HG02623 (cell line): ENCODE measurements around the gene MBOAT1.

Source experiments
- ATAC-seq: cut with Tn5 transposase; IDR thresholded peaks from one replicate; pipeline ENCODE4 v1.9.1; 2021; ENCODE audit warnings: moderate library complexity; ENCODE audit not compliant: unreplicated experiment

The MBOAT1 gene

DNA sequence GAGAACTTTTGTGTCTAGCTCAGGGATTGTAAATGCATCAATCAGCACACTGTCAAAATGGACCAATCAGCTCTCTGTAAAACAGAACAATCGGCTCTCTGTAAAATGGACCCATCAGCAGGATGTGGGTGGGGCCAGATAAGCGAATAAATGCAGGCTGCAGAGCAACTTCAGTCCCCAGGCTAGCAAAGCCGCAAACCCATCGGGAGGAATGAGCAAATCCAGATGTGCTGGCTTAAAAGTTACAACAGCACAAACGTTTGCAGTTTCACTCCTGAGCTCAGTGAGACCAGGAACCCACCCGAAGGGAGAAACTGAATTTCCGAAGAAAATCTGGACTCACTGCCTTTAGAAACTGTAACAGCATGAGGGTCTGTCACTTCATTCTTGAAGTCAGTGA is 21.9 kb upstream of the MBOAT1 start:
- ATAC-seq = no peak

- no peak for ATAC-seq
Observed at GRCh38 chr6:20233007-20233730, 20.9 kb upstream of the MBOAT1 start.

DNA sequence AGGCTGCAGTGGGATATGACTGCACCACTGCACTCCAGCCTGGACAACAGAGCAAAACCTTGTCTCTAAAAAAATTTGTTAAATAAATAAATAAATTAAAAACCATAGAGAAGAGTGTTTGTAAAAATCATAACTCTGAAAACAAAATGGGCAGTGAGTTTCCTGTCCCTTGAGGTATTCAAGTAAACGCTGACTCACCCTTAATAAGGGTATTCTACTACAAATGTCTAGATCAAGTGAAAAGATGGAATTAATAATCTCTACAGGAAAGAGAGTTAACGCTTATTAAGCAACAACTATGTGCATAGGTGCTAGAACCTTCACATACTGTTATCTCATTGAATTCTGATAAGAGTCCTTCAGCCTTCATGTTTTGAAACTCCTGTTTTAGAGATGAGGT is 19.9 kb upstream of the MBOAT1 start:
- no peak for ATAC-seq

- ATAC-seq = no peak
Observed at GRCh38 chr6:20230401-20231119, 18.3 kb upstream of the MBOAT1 start.

GRCh38 chr6:20229881-20230280 is 17.6 kb upstream of the MBOAT1 start:
- ATAC-seq = no peak

DNA sequence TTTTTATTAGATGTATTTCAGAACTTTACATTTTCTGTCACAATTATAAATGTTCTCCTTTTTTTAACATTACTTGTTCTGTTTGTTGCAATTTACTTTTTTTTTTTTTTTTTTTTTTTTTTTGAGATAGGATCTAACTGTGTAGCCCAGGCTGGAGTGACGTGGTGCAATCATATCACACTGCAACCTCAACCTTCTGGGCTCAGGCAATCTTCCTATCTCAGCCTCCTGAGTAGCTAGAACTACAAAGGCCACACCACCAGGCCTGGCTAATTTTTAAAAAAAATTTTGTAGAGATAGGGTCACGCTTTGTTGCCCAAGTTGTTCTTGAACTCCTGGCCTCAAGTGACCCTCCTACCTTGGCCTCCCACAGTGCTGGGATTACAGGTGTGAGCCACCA is 15.1 kb upstream of the MBOAT1 start:
- no peak for ATAC-seq

- ATAC-seq = no peak
Observed at GRCh38 chr6:20223141-20223540, 10.9 kb upstream of the MBOAT1 start.

DNA sequence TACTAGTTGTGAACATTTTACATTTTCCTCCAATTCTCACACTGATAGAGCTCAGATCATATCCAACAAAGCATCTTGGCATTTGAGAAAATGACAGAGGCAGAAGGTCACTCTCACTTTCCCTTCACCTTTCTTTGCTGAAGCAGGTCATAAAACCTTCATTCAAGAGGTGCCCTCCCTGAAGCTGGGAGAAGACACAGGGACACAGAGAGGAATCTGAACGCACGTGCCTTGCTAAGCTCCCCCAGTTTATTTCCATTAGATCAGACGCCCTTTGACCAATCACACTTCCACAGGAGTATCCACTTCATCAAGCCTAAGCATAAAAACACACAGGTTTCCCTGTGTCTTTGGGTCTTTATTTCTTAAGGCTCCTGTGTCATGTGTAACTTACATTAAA is 9.2 kb upstream of the MBOAT1 start:
- no peak for ATAC-seq

GRCh38 chr6:20220359-20220758 is 8.1 kb upstream of the MBOAT1 start:
- ATAC-seq = no peak

- no peak for ATAC-seq
Observed at GRCh38 chr6:20217891-20218290, 5.6 kb upstream of the MBOAT1 start.

DNA sequence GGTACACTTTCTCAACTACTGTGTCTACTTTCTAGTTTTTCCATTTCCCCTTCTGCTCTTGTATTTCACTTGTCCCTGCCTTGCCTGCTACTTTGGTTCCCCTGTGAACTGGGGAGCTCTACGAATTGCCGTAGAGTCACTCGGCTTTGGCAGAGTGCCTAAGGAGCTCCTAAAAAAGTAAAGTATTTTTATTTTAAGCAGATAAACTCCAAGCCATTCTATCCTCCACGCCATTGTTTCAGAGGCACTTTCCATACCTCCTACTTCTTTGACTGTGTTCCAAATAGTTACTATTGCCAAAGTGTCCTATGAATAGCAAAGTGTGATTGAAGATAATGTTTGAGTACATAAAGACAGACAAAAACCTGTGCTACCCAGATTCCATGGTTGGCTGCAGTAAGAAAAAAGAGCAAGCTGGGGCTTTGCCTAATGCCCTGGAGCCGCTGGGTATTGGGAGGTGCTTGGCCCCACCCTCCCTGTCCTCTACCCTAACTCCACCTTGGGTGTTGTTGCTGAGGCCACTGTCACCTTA is 5.1 kb upstream of the MBOAT1 start:
- ATAC-seq = no peak

DNA sequence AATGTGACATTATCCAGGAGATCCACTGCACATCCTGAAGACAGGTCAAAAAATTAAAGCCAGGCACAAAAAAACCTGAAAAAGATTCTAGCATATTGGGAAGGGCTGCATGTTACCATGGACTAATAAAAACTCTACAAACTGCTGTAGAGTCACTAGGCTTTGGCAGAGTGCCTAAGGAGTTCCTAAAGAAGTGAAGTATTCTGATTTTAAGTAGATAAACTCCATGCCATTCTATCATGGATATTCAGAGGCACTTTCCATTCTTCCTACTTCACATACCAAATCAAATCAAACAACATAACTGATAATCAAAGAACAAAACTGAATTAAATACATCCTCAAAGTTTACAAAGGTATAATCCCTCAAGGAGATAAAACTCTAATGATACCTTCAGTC is 3.0 kb upstream of the MBOAT1 start:
- no peak for ATAC-seq

GRCh38 chr6:20213271-20213798 is 1.1 kb upstream of the MBOAT1 start:
- ATAC-seq = no peak

GRCh38 chr6:20211941-20212391 is 303 bp downstream of the MBOAT1 start:
- ATAC-seq = no peak

DNA sequence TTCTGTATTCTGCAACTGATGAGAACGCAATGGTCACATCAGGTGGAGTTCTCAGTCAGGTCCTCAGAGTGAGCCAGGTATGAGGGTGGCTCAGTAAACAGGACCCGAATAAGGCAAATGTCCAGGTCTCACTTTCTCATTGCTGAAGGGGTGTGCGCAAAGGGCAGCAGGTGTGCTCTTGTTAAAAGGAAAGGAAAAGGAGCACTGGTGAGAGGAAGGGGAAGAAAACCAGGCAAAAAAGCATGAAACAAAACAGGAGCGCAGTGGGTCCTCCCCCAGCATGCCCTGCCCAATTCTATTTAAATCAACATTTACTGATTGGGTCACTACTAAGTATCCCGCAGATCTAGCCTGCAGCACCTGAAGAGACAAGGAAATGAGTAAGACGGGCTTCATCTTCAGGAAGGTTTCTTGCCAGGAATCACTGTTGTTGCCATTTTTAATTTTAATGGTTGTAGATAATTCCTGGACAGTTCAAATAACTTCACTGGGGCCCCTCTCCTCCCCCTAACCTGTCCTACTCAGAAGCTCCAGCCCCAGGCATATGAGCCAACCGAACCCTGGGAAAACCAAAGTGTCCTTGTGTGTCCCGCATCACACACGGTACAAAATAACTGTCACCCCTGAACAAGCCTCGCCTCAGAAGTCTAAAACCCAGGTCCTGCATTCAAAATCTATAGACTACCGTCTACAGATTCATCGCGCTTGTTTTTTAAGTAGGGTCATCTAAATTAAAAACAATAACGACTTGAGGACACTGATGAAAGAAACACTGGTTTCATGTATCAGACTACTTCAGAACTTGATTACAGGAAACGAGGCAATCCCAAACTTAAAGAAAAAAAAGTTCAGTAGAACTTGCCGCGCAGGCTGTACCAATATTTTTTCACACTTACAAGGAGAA is 980 bp downstream of the MBOAT1 start:
- peak; percentile 17 for ATAC-seq

DNA sequence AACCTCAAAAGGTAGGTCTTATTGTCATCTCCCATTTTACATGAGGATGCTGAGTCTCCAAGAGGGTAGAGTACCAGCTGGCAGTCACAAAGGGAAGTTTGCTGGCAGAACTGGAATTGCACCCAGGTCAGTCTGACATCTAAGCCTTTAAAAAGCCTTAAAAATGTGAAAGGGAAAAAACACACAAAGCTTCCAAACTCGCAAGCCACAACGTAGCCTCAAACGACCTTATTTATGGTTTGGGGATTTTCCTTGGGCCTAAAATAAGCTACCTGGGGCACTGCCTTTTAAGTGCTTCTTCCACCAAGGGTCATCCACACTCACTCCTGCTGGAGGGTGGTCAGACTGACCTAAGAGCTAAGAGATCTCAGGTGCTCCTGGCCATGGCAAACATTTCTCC is 2.1 kb downstream of the MBOAT1 start:
- no peak for ATAC-seq

DNA sequence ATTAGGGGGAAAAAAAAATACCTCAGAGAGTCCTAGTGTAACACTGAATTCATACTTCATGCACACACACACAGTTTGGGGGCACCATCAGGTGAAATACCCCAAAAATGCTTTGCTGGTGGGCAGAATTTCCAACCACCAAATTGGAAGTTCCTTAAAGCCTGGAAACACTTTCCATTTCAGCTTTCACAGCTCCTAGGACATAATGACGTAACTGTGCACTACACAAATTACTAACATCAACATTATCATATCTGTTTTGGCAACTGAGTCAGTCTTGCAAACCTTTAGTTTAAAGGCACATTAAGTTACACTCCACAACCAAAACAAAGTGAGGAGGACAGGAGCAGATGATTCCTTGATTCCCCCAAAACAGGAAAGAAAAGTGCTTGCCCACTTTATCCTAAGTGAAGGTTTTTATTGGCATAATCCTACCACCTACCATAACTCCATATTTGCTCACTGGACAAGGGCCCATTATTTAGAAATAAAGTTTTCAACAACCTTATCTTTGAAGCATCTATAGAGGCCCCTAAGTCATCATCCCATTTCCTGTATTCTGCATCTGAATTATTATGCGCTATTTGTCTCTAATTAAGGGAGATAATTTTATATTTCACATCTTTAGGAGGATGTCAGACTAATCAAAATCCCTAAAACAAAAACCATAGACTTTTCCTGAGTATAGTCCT is 3.4 kb downstream of the MBOAT1 start:
- no peak for ATAC-seq

- ATAC-seq = no peak
Observed at GRCh38 chr6:20207088-20207418, 5.2 kb downstream of the MBOAT1 start.

DNA sequence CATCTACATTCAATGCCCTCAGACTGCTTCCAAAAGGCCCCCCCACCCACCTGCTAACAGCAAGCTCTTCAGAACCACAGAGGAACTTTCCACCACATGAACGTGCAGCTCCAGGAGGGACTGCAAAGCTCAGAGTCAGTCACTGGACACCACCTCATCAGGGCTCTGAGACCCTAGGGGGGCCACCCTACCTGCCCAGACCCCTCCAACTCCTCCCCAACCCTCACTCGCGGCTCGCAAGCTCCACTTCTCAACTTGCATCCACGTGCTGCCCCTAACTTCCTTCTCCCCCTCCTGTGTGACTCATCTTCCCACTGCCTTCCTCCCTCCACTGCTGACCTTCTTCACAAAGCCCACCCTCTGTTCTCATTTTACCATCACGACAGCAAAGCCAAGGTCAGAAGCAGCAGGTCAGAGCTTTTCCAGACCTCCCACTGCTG is 6.5 kb downstream of the MBOAT1 start:
- ATAC-seq = no peak

GRCh38 chr6:20204512-20204894 is 7.8 kb downstream of the MBOAT1 start:
- ATAC-seq = no peak
